Effector memory CD4-positive, alpha-beta T cell (primary cell): ENCODE results near the gene VWC2.

Experiments
- DNase-seq, 3 donors: peaks; one replicate each; pipeline ENCODE4 v3.0.0-alpha.2; 2020
- H3K27ac ChIP-seq: 2 replicates; pipeline ENCODE4 v1.7.0; 2013; ENCODE audit warnings: mild to moderate bottlenecking, low read length, moderate library complexity; ENCODE audit not compliant: insufficient read depth, poor library complexity, severe bottlenecking
- H3K27me3 ChIP-seq: replicated peaks from 2 replicates; pipeline ENCODE4 v1.7.0; 2013; ENCODE audit warnings: mild to moderate bottlenecking, low read length; ENCODE audit not compliant: insufficient read depth, control insufficient read depth, poor library complexity, severe bottlenecking
- H3K36me3 ChIP-seq: 2 replicates; pipeline ENCODE4 v1.7.0; 2013; ENCODE audit warnings: mild to moderate bottlenecking, low read length, moderate library complexity; ENCODE audit not compliant: control insufficient read depth, insufficient read depth
- H3K4me1 ChIP-seq: 2 replicates; pipeline ENCODE4 v1.7.0; 2013; ENCODE audit warnings: low read length, mild to moderate bottlenecking; ENCODE audit not compliant: control insufficient read depth, insufficient read depth, poor library complexity, severe bottlenecking
- H3K4me3 ChIP-seq: 2 replicates; pipeline ENCODE4 v1.7.0; 2013; ENCODE audit warnings: low read length, low read depth, mild to moderate bottlenecking; ENCODE audit not compliant: insufficient read depth, poor library complexity, severe bottlenecking
- H3K9me3 ChIP-seq: 2 replicates; pipeline ENCODE4 v1.7.0; 2013; ENCODE audit warnings: mild to moderate bottlenecking, low read length, moderate library complexity; ENCODE audit not compliant: control insufficient read depth
- total RNA-seq, 3 donors: gene quantifications; one replicate each; lab custom pipeline; 2026; lab: John Stamatoyannopoulos, UW

VWC2 gene
- 0 reads per million in 3 donors for total RNA-seq

GRCh38 chr7:49773218-49773935 lies at the start of gene VWC2:
Gene VWC2 (plus strand): TSS chr7:49773638. CDS start chr7:49775436, 1,798 bp downstream.
- Histone ChIP-seq H3K9me3 (no peaks in the 10 kb centered on the region), H3K4me3 (no peak within 1 kb of the TSS), H3K27me3 (peaks cover 11% of the 10 kb centered on the region), H3K36me3 (no peaks in the 10 kb centered on the region), H3K4me1 (no peaks in the 10 kb centered on the region), H3K27ac (no peak within 1 kb of the TSS)
- DNase-seq: no peak

DNA sequence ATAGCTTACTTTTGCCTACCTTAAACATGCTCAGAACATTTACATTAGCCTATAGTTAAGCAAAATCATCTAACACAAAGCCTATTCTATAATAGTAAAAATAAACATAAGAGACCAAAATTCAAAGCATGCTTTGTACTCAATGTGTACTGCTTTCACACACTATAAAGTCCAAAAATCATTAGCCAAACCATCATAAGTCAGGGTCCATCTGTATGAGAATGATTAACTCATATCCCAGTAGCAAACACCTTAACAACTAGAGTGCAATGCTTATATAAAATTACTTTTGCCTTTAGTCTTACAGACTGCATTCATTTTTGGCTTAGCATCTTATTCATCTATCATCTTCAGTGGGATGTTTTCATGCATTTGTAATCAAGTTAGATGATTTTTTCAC lies 49.4 kb upstream of the VWC2 start:
- Histone ChIP-seq H3K27ac (no peak overlapping the region), H3K9me3 (no peaks in the 10 kb centered on the region), H3K36me3 (no peaks in the 10 kb centered on the region), H3K27me3 (no peaks in the 10 kb centered on the region), H3K4me3 (no peak overlapping the region), H3K4me1 (no peaks in the 10 kb centered on the region)
- DNase-seq: no peak

- no peaks in the 10 kb centered on the region for H3K36me3 ChIP-seq
- H3K27me3 ChIP-seq: no peaks in the 10 kb centered on the region
- no peaks in the 10 kb centered on the region for H3K4me1 ChIP-seq
- H3K9me3 ChIP-seq: no peaks in the 10 kb centered on the region
- no peak for DNase-seq
- H3K4me3 ChIP-seq: no peak overlapping the region
- H3K27ac ChIP-seq: no peak overlapping the region
Measured at GRCh38 chr7:49731836-49732235, 41.6 kb upstream of the VWC2 start.

- Histone ChIP-seq H3K36me3 (no peaks in the 10 kb centered on the region), H3K27ac (no peak overlapping the region)
- DNase-seq: no peak
Measured at GRCh38 chr7:49762666-49763065, 10.8 kb upstream of the VWC2 start.

DNA sequence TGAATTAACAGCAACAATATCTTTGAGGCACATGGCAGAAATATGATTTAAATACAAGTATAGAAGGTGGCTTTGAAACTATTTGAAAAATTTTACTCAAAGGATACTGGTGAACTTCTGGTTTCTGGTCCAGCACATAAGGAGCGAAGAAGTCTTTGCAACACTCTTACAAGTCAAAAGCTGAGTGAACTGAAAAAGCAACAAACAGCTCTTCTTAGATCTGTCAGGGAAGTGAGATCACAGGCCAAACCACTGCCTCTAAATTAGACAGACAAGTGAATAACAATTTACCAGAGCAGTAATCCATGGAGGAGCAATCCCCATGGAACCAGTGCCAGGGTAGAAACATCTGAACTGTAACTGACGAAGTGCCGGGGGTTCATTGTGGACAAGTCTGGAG lies 9.6 kb upstream of the VWC2 start:
- Histone ChIP-seq H3K27me3 (no peaks in the 10 kb centered on the region), H3K4me3 (no peak overlapping the region), H3K9me3 (no peaks in the 10 kb centered on the region), H3K36me3 (no peaks in the 10 kb centered on the region), H3K27ac (no peak overlapping the region), H3K4me1 (no peaks in the 10 kb centered on the region)
- DNase-seq: no peak

More at GRCh38 chr7:49762666-49763065, 10.8 kb upstream of the VWC2 start:
- no peaks in the 10 kb centered on the region for H3K27me3 ChIP-seq
- H3K4me3 ChIP-seq: no peak overlapping the region
- H3K9me3 ChIP-seq: no peaks in the 10 kb centered on the region
- H3K4me1 ChIP-seq: no peaks in the 10 kb centered on the region

GRCh38 chr7:49766966-49767365 lies 6.5 kb upstream of the VWC2 start:
- DNase-seq: no peak
- H3K9me3 ChIP-seq: no peaks in the 10 kb centered on the region
- no peak overlapping the region for H3K27ac ChIP-seq
- no peaks in the 10 kb centered on the region for H3K36me3 ChIP-seq
- no peaks in the 10 kb centered on the region for H3K27me3 ChIP-seq
- no peaks in the 10 kb centered on the region for H3K4me1 ChIP-seq
- no peak overlapping the region for H3K4me3 ChIP-seq

GRCh38 chr7:49767719-49768118 lies 5.7 kb upstream of the VWC2 start:
- H3K27me3 ChIP-seq: no peaks in the 10 kb centered on the region
- DNase-seq: no peak
- H3K9me3 ChIP-seq: no peaks in the 10 kb centered on the region
- no peaks in the 10 kb centered on the region for H3K4me1 ChIP-seq
- no peaks in the 10 kb centered on the region for H3K36me3 ChIP-seq
- no peak overlapping the region for H3K27ac ChIP-seq
- no peak overlapping the region for H3K4me3 ChIP-seq

GRCh38 chr7:49768254-49768653 lies 5.2 kb upstream of the VWC2 start:
- H3K4me3 ChIP-seq: no peak overlapping the region
- H3K27ac ChIP-seq: no peak overlapping the region
- no peaks in the 10 kb centered on the region for H3K4me1 ChIP-seq
- H3K36me3 ChIP-seq: no peaks in the 10 kb centered on the region
- DNase-seq: no peak
- no peaks in the 10 kb centered on the region for H3K9me3 ChIP-seq
- no peaks in the 10 kb centered on the region for H3K27me3 ChIP-seq

- no peaks in the 10 kb centered on the region for H3K9me3 ChIP-seq
- H3K27me3 ChIP-seq: no peaks in the 10 kb centered on the region
- no peak for DNase-seq
- H3K4me1 ChIP-seq: no peaks in the 10 kb centered on the region
- no peak overlapping the region for H3K27ac ChIP-seq
- no peak overlapping the region for H3K4me3 ChIP-seq
- H3K36me3 ChIP-seq: no peaks in the 10 kb centered on the region
Measured at GRCh38 chr7:49768835-49769234, 4.6 kb upstream of the VWC2 start.

GRCh38 chr7:49769285-49769857 lies 4.1 kb upstream of the VWC2 start:
- H3K4me1 ChIP-seq: no peaks in the 10 kb centered on the region
- H3K4me3 ChIP-seq: no peak overlapping the region
- H3K27ac ChIP-seq: no peak overlapping the region
- no peaks in the 10 kb centered on the region for H3K9me3 ChIP-seq
- no peak for DNase-seq
- H3K36me3 ChIP-seq: no peaks in the 10 kb centered on the region
- peaks cover 4% of the 10 kb centered on the region for H3K27me3 ChIP-seq
